Measurements from ENCODE around the gene C1orf115.
"Not testable (repeated sequence)": the region's sequence is repeated elsewhere in the genome, so short reads cannot be mapped to it uniquely, and the experiment has no call there.

The C1orf115 gene

DNA sequence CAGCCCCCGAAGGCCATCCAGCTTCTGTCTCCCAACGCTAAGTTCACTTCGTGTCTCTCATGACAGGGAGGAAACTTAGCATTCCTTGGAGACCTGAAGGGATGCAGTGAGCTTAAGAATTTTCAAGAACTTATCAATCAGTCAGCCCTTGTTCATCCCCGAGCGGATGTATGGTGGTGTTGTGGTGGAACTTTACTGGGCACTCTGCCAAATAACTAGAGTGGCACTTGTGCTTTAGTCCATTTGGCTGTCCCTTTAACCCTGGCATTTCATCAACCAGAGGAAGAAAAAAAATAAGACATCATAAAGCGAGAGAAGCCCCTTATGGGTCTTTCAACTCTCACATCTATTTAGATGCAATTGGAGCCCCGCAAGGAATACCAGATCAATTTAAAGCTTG lies 31.1 kb downstream of the C1orf115 start:
- not testable (repeated sequence) for H3K36me3 ChIP-seq (replicated peaks in 1 of 2; ENCODE audit: control insufficient read depth in 2 of 2, insufficient read depth in 2 of 2, low read length in 2 of 2); H3K4me1 ChIP-seq (ENCODE audit: control insufficient read depth in 2 of 2, insufficient read depth in 1 of 2, low read depth in 1 of 2, low read length in 2 of 2); H3K27ac ChIP-seq (replicated peaks; ENCODE audit: low read length); H3K27me3 ChIP-seq (ENCODE audit: control insufficient read depth in 3 of 3, insufficient read depth in 3 of 3, low read depth in 1 of 3, low read length in 3 of 3); H2BK15ac ChIP-seq (ENCODE audit: low read length); H2BK120ac ChIP-seq (ENCODE audit: low read depth, low read length); H3K14ac ChIP-seq (ENCODE audit: low read length); H2AFZ ChIP-seq (ENCODE audit: low read length); H2BK12ac ChIP-seq (ENCODE audit: low read length); H4K91ac ChIP-seq (ENCODE audit: low read depth, low read length, poor library complexity); H3K4me3 ChIP-seq (ENCODE audit: low read length in 2 of 2); H3K4ac ChIP-seq (ENCODE audit: low read length); H3K4me2 ChIP-seq (ENCODE audit: insufficient read depth, low read length, poor library complexity, severe bottlenecking); H4K8ac ChIP-seq (ENCODE audit: low read depth, low read length); H3K9ac ChIP-seq (ENCODE audit: low read depth, low read length, poor library complexity); H2AK5ac ChIP-seq (ENCODE audit: low read depth, low read length); H3K9me3 ChIP-seq (replicated peaks in 1 of 2; ENCODE audit: control insufficient read depth in 2 of 2, insufficient read depth in 1 of 2, low read depth in 1 of 2, low read length in 2 of 2); H3K18ac ChIP-seq (ENCODE audit: low read length); DNase-seq (ENCODE audit: low spot score); H3K79me1 ChIP-seq (ENCODE audit: low read depth, low read length); H3K23ac ChIP-seq (ENCODE audit: low read depth, low read length, poor library complexity); H2BK5ac ChIP-seq (ENCODE audit: low read length)
- no CpG with 5 or more reads among the region's 7 CpGs for WGBS, 2 donors (ENCODE audit: extremely low coverage in 2 of 2, insufficient read length in 2 of 2, insufficient replicate concordance in 1 of 2)

DNA sequence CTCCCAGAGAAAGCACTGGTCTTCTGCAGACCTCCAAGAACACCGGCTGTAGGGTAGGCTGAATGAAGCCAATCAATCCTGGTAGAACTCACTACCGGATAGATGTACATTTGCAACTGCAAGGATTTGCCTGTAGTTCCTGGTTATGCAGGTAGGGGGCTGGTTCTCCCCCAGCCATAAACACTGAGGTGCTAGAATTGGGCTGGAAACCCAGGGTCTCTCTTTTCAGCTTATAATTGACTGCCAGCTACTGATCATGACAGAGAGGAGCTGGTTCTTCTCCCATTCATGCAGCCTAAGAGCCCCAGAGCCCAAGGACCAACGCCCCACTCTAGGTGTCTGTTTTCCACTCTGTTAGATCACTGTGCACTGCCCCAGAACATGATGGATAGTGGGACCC lies 36.5 kb downstream of the C1orf115 start:
- H3K27me3 ChIP-seq (ENCODE audit: control insufficient read depth in 3 of 3, insufficient read depth in 3 of 3, low read depth in 1 of 3, low read length in 3 of 3), result peaks cover 0 to 13% (median 0%) of the 10 kb centered on the region in 3 experiments
- DNase-seq (ENCODE audit: low spot score), result no peak
- no peak overlapping the region for H3K4me3 ChIP-seq (ENCODE audit: low read length in 2 of 2)
- no peak overlapping the region for H3K27ac ChIP-seq (replicated peaks; ENCODE audit: low read length)
- H3K18ac ChIP-seq (ENCODE audit: low read length), result no peak overlapping the region
- H3K4ac ChIP-seq (ENCODE audit: low read length), result no peak overlapping the region
- no peak overlapping the region for H3K9ac ChIP-seq (ENCODE audit: low read depth, low read length, poor library complexity)
- no peak overlapping the region for H4K91ac ChIP-seq (ENCODE audit: low read depth, low read length, poor library complexity)
- no peak overlapping the region for H2BK5ac ChIP-seq (ENCODE audit: low read length)
- H3K79me1 ChIP-seq (ENCODE audit: low read depth, low read length), result no peaks in the 10 kb centered on the region
- no peak overlapping the region for H2AK5ac ChIP-seq (ENCODE audit: low read depth, low read length)
- no peak overlapping the region for H3K23ac ChIP-seq (ENCODE audit: low read depth, low read length, poor library complexity)
- WGBS, 2 donors (ENCODE audit: extremely low coverage in 2 of 2, insufficient read length in 2 of 2, insufficient replicate concordance in 1 of 2), result no CpG with 5 or more reads among the region's 3 CpGs
- H3K14ac ChIP-seq (ENCODE audit: low read length), result no peak overlapping the region
- no peak overlapping the region for H3K4me2 ChIP-seq (ENCODE audit: insufficient read depth, low read length, poor library complexity, severe bottlenecking)
- no peak overlapping the region for H2BK12ac ChIP-seq (ENCODE audit: low read length)
- H3K9me3 ChIP-seq (replicated peaks in 1 of 2; ENCODE audit: control insufficient read depth in 2 of 2, insufficient read depth in 1 of 2, low read depth in 1 of 2, low read length in 2 of 2), result no peaks in the 10 kb centered on the region
- H2BK120ac ChIP-seq (ENCODE audit: low read depth, low read length), result no peak overlapping the region
- H2AFZ ChIP-seq (ENCODE audit: low read length), result no peak overlapping the region
- H4K8ac ChIP-seq (ENCODE audit: low read depth, low read length), result no peak overlapping the region
- no peaks in the 10 kb centered on the region for H3K36me3 ChIP-seq (replicated peaks in 1 of 2; ENCODE audit: control insufficient read depth in 2 of 2, insufficient read depth in 2 of 2, low read length in 2 of 2)
- no peaks in the 10 kb centered on the region for H3K4me1 ChIP-seq (ENCODE audit: control insufficient read depth in 2 of 2, insufficient read depth in 1 of 2, low read depth in 1 of 2, low read length in 2 of 2)
- no peak overlapping the region for H2BK15ac ChIP-seq (ENCODE audit: low read length)

DNA sequence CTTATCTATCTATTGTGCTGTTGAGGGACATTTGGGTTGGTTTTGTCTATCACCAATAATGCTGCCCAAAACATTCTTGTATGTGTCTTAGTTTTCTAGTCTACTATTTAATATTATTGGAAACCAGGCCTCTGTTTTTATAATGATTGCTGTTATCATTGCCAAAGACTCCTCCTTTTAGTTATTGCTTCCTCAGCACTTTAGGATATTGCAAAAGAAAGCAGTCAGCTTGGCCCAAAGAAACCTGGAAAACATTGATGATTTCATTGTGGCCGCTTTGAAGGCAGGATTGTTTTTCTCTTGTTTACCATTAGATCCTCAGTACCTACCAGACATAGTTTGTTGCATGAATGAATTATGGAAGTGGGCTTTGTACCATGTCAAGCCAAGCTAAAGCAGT lies 37.4 kb downstream of the C1orf115 start:
- Histone ChIP-seq H3K9ac (ENCODE audit: low read depth, low read length, poor library complexity) (no peak overlapping the region), H3K18ac (ENCODE audit: low read length) (no peak overlapping the region), H3K14ac (ENCODE audit: low read length) (no peak overlapping the region), H2BK12ac (ENCODE audit: low read length) (no peak overlapping the region), H3K36me3 (replicated peaks in 1 of 2; ENCODE audit: control insufficient read depth in 2 of 2, insufficient read depth in 2 of 2, low read length in 2 of 2) (no peaks in the 10 kb centered on the region), H4K8ac (ENCODE audit: low read depth, low read length) (no peak overlapping the region), H3K79me1 (ENCODE audit: low read depth, low read length) (no peaks in the 10 kb centered on the region), H3K4me3 (ENCODE audit: low read length in 2 of 2) (no peak overlapping the region), H3K27ac (replicated peaks; ENCODE audit: low read length) (no peak overlapping the region), H3K4ac (ENCODE audit: low read length) (no peak overlapping the region), H3K23ac (ENCODE audit: low read depth, low read length, poor library complexity) (no peak overlapping the region), H3K9me3 (replicated peaks in 1 of 2; ENCODE audit: control insufficient read depth in 2 of 2, insufficient read depth in 1 of 2, low read depth in 1 of 2, low read length in 2 of 2) (peaks cover 0 to 6% of the 10 kb centered on the region in 2 donors), H3K4me1 (ENCODE audit: control insufficient read depth in 2 of 2, insufficient read depth in 1 of 2, low read depth in 1 of 2, low read length in 2 of 2) (no peaks in the 10 kb centered on the region), H2AFZ (ENCODE audit: low read length) (no peak overlapping the region), H4K91ac (ENCODE audit: low read depth, low read length, poor library complexity) (no peak overlapping the region), H3K27me3 (ENCODE audit: control insufficient read depth in 3 of 3, insufficient read depth in 3 of 3, low read depth in 1 of 3, low read length in 3 of 3) (peaks cover 0 to 13% (median 0%) of the 10 kb centered on the region in 3 experiments), H2BK5ac (ENCODE audit: low read length) (no peak overlapping the region), H2BK120ac (ENCODE audit: low read depth, low read length) (no peak overlapping the region), H3K4me2 (ENCODE audit: insufficient read depth, low read length, poor library complexity, severe bottlenecking) (no peak overlapping the region), H2BK15ac (ENCODE audit: low read length) (no peak overlapping the region), H2AK5ac (ENCODE audit: low read depth, low read length) (no peak overlapping the region)
- no peak for DNase-seq (ENCODE audit: low spot score)
- no CpG with 5 or more reads among the region's 1 CpG for WGBS, 2 donors (ENCODE audit: extremely low coverage in 2 of 2, insufficient read length in 2 of 2, insufficient replicate concordance in 1 of 2)

DNA sequence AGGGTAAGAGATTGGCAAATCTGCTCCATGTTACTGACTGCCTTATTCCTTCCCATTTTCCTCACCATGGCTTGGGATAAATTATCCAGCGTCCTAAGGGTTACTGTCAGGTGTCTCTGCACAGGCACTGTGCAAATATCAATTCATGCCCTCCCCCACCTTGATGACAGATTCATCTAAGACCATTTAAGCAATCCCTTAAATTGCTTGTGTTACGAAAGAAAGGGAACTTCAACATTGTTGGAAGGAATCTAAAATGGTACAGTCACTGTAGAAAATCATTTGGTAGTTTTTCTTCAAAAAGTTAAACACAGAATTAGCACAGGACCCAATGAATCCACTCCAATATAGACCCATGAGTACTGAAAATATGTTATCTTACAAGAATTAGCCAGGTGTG lies 40.3 kb downstream of the C1orf115 start:
- Histone ChIP-seq H3K9me3 (replicated peaks in 1 of 2; ENCODE audit: control insufficient read depth in 2 of 2, insufficient read depth in 1 of 2, low read depth in 1 of 2, low read length in 2 of 2) (peaks cover 0 to 9% of the 10 kb centered on the region in 2 donors), H2BK15ac (ENCODE audit: low read length) (no peak overlapping the region), H2BK5ac (ENCODE audit: low read length) (no peak overlapping the region), H3K79me1 (ENCODE audit: low read depth, low read length) (no peaks in the 10 kb centered on the region), H2BK12ac (ENCODE audit: low read length) (no peak overlapping the region), H3K4me3 (ENCODE audit: low read length in 2 of 2) (no peak overlapping the region), H3K14ac (ENCODE audit: low read length) (no peak overlapping the region), H4K8ac (ENCODE audit: low read depth, low read length) (no peak overlapping the region), H3K4me1 (ENCODE audit: control insufficient read depth in 2 of 2, insufficient read depth in 1 of 2, low read depth in 1 of 2, low read length in 2 of 2) (no peaks in the 10 kb centered on the region), H3K4me2 (ENCODE audit: insufficient read depth, low read length, poor library complexity, severe bottlenecking) (no peak overlapping the region), H3K23ac (ENCODE audit: low read depth, low read length, poor library complexity) (no peak overlapping the region), H3K4ac (ENCODE audit: low read length) (no peak overlapping the region), H2AFZ (ENCODE audit: low read length) (no peak overlapping the region), H2BK120ac (ENCODE audit: low read depth, low read length) (no peak overlapping the region), H3K9ac (ENCODE audit: low read depth, low read length, poor library complexity) (no peak overlapping the region), H4K91ac (ENCODE audit: low read depth, low read length, poor library complexity) (no peak overlapping the region), H3K36me3 (replicated peaks in 1 of 2; ENCODE audit: control insufficient read depth in 2 of 2, insufficient read depth in 2 of 2, low read length in 2 of 2) (no peaks in the 10 kb centered on the region), H3K27me3 (ENCODE audit: control insufficient read depth in 3 of 3, insufficient read depth in 3 of 3, low read depth in 1 of 3, low read length in 3 of 3) (peaks cover 0 to 10% (median 0%) of the 10 kb centered on the region in 3 experiments), H3K18ac (ENCODE audit: low read length) (no peak overlapping the region), H2AK5ac (ENCODE audit: low read depth, low read length) (no peak overlapping the region), H3K27ac (replicated peaks; ENCODE audit: low read length) (no peak overlapping the region)
- no CpG with 5 or more reads among the region's 2 CpGs for WGBS, 2 donors (ENCODE audit: extremely low coverage in 2 of 2, insufficient read length in 2 of 2, insufficient replicate concordance in 1 of 2)
- DNase-seq (ENCODE audit: low spot score), result no peak
